NCI-H2227 (cell line): ENCODE results near the gene MACROD1.

Experiments used
- DNase-seq: peaks from one replicate; lab custom pipeline; 2025; ENCODE audit not compliant: unreplicated experiment; lab: John Stamatoyannopoulos, UW

Gene MACROD1

DNA sequence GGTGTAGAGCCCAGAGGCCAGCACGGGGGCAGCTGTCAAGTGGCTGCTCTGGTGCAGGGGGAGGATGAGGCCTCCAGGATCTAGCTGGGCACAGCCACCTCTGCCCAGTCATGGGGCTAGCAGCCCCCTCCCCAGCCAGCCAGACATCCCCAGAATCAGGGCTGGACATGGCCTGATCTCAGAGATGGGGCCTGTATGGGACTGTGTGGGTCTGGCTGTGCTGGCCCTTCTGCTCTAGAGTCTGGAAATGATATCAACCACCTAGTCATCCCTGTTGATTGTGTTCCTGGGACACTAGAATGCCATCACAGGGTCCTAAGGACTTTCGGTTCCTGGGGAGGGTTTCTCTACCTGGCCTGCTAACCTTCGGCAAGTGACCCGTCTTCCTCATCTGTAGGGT lies 127.4 kb downstream of the MACROD1 start:
- no peak for DNase-seq

DNA sequence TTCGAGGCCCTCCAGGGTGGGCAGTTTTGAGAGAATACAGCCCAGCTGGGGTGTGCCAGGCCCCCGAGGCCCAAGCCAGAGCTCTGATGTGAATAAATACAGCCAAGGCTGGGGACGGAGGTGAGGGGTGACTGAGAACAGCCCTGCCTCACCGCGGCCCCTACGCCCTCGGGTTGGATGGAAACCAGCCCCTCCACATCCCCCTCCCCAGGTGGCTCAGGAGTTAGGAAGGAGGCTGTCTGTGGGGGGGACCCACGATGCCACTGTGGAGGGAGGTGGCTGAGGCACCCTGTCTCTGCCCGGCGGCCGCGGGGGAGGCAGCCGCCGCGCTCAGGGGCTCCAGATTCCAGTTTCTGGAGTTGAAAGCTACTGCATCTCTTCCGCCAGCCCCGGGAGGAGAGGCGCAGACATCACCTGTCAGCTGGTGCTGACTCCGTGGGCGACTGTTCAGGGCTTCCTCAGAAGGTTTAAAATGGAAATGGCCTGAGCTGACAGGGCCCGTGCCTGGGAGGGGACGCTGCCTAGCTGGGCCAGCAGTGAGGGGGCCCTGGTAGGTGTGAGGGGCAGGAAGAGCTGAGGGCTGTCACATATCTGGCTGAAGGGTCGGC lies 128.8 kb downstream of the MACROD1 start:
- DNase-seq, result peak; percentile 27

DNA sequence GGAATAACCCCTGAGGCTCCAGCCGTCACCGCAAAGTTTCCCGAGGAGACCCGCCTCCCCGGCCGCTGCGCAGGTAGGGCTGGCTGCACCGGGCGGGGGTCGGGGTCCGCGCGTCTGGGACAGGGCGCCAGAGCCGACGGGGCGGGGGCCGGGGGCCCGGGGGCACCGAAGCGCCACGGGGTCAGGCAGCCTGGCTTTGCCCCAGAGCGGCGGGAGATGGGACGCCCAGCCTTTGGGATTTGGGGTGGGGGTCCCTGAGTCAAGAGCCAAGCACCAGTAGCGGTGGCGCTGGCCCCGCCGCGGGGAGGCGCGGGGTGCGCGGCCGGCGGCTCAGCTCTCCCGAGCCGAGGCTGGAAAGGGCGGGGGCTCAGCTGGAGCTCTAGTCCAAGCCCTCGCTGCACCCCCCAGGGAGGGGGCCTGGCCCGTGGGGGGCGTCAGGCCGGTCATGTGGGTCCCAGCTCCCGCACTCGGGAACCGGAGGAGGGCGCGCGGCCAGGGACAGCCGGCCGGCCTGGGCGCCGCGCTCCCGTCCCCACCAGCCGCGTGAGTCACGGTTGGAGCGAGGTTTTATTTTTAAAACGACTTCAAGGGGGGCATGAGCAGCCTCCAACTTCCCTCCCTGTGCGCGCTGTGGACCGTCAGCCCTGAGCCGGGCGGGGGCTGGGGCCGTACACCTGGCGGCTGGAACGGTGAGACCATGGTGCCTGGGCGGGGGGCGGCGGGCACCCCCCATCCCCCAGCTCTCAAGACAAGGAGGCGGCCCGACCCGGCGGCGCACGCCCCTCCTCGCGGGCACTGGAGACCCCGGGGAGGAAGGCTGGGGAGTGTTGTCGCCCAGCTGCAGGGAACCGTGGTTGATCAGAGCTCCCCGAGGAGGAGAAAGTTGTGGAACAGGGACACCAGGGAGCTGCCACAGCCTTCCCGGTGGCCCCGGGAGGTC lies 129.6 kb downstream of the MACROD1 start:
- peak; percentile 71 for DNase-seq

DNA sequence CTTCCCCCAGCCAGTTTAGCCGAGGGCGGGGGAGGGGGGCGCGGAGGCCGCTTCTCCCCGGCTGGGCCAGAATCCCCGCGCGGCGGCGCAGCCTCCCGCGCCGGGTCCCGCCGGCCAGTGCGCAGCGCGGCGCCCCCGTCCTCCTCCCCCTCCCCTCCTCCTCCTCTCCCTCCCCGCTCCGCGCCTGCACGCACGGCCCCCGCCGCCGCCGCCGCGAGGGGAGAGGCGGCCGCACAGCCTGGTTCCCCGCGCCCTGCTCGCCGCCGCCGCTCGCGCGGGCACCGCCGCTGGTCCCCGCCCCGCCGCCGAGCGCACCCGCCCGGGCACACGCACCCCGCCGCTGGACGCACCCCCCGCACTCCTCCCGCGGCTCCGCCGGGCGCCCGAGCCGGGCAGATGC lies 130.3 kb downstream of the MACROD1 start, which contains the start of gene FLRT1:
TSS of gene FLRT1 (plus strand) at position 356 of the 400 bp plus-strand sequence. CDS start 80,337 bp downstream, outside the sequence.
- DNase-seq, result peak; percentile 60

DNA sequence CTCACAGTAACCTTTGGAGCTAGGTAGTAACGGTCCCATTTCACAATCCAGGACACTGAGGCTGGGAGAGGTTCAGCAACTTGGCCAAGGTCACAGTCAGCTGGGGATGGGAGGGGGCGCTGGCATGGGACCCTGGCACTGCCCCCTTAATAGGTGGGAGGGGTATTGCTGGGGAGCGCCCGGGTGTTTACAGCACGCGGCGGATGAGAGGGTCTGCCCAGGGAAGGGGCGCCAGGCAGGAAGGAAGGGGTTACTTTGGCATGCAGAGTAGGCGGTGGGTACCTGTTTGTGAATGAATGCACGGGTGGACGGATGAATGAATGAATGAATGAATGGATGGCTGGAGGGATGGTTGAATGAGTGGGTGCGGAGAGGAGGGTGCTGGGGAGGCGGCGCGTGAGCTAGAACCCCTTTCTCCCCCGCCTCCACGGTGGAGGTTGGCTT lies 130.8 kb downstream of the MACROD1 start:
- no peak for DNase-seq

DNA sequence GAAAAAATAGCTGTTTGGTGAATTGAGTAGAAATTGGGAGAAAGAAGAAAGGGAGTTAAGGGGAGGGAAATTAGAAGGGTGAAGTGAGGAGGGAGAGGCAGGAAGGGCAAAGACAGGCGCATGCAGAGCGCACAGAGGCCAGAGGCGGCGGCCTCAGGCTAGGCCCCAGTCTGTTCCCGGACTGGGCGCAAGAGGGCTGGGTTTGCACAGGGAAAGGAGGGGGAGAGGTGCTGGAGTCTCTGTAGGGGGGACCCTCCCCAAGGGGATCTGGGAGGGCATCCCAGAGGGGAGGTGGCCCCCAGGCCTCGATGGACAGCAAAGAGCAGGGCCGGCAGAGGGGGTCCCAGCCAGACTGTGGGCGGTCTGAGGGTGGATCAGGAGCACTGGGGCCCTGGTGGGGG lies 131.5 kb downstream of the MACROD1 start:
- DNase-seq, result no peak

DNA sequence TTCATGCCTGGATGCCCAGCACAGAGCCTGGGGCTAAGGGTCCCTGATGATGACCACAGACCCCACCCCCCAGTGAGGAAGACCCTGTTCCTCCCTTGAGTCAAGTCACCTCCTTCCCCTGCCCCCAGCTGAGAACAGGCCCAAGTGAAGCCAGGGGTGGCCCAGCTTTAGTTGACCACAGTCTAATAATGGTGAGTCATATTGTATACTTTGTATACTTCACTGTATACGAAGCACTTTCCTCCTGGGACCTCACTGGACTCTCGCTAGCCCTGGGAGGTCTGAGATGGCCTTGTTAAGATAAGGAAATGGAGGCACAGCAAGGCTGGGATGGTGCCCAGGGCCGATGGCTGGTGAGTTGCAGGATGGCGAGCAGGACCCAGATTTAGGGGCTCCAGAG lies 133.9 kb downstream of the MACROD1 start:
- no peak for DNase-seq

DNA sequence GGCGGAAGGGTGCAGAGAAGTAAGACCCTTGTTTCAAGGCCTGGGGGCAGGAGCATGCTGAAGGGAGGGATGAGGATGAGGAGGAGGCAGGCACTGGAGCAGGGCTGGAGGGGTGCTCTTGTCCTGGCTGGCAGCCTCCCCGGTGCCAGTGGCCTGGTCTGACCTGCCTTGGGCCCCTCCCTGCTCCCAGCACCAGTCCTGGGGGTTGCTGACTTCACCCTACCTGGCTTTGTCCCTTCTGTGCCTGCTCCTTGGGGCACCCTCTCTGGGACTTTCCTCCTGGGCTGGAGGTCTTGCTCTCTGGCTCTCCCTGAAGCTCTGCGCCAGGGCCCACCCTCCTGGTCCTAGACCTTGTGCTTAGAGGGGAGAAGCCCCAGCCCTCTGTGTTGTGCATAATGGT lies 134.9 kb downstream of the MACROD1 start:
- DNase-seq, result no peak

DNA sequence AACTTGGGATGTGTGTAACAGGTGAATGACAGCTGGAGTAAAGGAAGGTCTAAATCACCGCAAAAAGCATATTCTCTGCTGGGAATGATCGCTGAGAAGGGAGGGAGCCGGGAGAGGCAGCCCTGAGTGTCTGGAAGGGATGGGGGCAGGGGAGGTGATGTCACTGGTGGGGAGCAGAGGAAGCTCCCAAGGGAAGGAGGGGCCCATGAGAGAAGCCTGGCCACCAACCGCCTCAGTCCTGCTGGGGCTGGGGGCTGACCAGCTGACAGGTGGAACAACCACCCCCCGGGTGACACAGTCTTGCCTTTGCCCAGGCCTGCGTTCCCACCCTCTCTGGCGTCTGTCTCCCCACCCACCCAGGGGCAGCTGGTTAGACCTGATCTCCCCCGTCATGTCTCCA lies 136.1 kb downstream of the MACROD1 start:
- peak; percentile 26 for DNase-seq

DNA sequence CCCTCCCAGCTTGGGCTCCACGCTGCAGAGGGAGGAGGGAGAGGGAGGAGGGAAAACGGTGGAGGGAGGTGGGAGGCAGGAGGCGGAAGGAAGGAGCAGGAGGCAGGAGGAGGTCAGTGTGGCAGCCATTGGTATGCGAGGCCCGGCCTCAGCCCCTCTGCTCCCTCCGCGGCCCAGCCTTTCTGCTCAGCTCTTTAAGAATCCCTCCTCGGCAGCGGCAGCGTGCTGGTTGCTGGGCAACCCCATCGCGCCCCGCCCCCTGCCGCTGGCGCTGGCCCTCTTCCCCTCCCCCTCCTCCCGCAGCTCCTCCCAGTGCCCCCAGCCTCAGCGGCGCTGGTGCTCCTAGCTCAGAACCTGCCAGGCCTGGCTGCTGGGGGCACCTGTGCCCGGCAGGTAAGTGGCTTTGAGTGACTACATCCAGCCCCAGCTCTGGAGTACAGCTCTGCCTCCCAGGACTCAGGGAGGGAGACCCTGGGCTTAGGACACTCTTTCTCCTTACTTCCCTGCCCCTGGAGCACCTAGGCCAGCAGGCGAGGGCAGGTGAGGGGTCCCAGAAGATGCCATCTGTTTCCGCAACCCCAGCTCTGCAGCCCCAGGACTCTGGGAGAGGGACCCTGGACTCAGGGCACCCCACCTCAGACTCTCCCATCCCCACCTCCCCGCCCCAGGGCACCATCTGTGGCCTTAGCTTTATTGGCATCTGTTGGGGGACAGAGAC lies 137.4 kb downstream of the MACROD1 start:
- peak; percentile 89 for DNase-seq

DNA sequence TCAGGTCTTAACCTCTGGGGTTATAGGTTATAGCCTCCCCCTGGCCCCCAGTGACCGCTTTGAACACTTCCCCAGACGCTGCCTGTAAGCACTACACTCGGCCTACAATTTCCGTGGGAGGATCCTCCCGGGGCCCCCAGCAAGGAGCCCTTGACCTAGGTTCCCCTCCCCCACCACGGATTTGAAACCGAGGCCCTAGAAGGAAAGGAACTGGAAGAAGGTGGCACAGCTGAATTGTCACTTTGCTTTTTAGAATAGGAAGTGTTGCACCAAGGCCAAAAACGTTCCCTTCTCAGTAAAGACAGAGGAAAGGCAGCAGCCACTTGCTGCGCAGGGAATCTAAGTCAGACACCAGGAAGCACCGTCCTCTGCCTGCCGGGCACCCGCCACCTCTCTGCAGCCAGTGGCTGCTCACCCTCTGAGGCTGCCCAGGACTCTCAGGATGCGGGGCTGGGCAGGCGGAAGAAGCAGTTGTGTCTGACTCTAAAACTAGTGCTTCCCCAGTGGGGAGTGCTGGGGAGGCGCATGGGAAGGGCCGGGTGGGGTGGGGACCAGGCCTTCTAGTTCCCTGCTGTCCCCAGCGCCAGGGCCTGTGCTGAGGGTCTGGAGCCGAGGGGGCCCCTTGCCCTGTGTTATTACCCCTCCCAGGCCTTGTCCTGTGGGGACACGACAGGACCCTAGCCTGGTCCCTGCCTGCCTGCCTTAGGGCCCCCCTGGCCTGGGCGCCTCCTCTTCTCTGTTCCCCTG lies 138.1 kb downstream of the MACROD1 start:
- peak; percentile 51 for DNase-seq

DNA sequence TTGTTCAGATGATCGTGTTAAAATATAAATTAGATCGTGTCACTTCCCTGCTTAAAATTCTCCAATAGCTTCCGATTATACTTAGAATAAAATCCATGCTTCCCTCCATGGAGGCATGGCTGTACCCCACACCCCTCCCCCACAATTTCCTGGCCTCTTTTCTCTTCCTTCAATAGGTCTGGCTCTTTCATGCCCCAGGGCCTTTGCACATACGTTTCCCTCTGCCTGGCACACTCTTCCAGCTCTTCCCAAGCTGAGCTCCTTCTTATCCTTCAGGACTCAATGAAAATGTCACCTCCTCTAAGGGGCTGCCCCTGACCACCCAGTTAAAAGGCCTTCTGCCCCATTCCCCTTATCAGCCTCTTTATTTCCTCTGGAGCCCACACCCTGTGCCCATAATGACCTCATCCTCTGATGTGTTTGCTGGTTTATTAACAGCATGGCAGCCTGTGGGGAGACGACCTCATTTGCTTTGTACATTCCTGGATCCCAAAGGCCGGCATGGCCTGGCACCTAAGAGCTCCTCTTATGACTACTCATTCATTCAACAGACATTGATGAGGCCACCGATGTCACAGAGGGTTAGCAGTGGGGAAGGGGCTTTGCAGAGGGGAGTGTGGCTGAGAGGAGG lies 139.2 kb downstream of the MACROD1 start:
- no peak for DNase-seq

DNA sequence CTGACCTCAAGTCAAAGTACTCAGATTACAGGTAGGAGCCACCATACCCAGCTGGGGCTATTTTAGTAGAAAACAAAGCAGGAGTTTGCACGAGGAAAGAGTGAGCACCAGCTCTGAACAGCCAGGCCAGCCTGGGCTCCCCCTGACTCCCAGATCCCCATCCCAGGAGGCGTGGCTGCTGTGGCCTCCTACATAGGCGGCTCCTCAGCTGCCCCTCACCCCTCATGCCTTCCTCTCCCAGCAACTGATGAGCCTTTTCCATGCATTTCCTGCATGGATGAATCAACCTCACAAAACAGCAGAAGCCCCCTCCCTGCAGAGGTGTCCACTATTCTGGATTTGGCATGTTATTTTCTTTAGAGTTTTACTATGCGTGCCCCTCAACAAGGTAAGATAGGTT lies 140.7 kb downstream of the MACROD1 start:
- DNase-seq, result peak; percentile 28

DNA sequence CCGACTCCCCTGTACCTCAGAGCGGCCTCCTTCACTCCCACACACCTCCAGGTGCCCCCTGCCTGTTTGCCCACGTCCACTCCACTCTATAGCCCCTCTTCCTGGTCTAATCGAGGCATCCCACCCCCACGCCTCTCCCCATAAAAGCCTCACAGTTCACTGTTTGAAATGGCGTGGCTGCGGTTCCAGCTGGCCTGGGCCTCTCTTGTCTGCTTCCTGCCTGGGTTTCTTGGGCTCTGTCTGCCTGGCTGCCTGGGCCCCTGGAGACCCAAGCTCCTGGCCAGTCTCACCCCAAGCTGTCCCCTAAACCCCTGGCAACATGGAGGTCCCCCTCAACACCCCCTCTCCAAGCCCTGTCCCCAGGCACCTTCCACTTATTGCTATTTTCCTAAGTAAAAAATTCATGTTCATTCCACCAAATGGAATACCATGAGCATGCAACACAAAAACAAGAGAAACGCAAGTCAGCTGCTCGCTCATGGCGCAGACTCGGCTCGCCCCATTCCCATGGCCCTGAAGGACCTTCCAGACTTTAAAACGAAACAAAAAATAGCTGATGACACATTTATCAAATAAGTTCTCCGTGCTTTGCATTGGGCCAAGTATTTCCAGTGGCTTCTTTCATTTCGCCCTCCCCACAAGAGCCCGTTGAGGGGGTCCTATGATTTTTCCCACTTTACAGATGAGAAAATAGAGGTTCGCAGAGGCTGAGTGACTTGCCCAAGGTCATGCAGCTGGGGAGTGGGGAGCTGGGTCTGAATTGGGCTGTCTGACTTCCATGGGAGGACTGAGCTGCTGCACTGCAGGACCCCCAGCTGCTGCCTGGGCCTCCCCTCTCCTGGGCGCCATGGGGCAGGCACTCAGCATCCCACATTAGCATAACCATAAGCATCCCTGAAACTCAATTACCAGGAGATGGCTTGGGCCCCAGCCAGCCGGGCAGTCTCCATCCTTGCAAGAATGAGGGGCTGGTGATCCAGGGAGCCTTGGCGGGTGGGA lies 141.9 kb downstream of the MACROD1 start:
- DNase-seq, result no peak

DNA sequence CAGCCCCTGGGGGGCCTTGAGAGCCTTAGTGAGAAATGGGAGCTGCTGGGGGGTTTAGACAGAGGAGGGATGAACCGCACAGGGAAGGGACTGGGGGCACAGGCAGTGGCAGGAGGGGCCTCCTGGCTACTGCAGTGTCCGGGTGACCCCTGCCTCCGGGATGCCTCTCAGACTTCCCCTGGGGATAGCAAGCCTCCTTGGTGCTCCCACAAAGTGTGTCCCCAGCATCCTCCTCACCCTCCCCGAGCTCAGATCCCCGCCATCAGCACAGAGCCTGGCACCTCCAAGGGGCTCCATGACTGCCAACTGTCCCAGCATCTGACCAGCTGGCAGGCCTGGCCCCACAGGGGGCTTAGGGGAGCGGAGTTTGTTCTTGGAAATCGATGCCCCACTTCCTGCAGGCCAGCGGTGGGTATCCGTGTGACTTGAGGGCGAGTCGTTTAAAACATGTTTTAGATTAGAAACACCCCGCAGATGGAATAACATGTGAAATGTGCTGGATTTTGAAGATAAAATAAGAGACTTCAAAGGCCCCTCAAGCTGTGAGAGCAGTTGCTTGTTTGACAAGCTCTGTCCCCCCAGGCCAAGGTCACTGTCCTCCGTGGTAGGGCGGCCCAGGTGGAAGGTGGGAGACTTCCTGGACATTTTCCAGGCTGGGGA lies 143.7 kb downstream of the MACROD1 start:
- DNase-seq, result no peak

DNA sequence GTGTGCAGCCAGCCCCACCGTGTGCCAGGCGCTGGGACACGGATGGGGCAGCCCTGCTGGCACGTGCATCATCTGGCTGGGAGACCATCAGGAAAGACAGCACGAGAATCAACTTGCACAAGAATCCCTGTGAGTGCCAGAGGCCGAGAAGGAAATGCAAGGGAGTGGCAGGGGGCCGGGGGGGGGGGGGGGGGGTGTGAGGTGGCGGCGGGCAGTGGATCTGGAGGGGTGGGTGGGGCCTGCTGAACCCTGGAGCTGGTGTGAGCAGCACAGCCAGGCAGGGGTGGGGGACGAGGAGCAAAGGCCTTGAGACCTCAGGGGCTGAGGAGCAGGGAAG lies 144.2 kb downstream of the MACROD1 start:
- DNase-seq, result peak; percentile 34

DNA sequence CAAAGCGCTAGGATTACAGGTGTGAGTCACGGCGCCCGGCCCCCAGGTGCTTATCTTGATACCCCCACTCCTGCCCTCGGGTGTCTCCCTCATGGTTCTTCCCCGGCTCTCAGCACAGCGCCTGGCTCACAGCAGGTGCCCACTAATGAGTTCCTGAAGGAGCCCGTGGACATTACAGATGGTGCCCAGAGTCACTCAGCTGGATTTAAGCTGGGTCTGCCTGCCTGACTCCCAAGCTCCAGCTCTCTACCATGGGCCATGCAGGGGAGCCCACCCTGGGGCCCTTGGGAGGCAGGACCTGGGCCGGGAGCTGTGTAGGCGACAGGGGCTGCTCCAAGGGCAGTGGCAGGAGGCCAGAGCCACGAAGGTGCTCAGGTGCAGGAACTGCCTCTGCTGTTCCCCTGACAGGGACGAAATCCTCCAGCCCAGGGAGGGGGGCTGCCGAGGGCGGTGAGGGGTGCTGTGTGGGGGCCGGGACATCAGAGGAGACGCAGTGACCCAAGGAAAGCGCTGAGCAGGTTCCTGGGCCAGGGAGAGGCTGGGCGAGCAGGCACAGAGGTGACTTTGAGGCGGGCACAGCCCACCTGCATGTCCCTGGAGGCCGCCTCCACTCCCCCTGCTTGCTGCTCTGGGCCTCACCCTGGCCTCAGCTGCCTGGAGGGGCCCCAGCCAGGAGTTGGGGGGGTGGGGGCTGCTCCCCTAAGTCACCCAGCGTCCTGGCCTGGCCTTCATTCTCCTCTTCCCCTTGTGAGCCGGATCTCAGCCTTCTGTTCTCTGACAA lies 144.7 kb downstream of the MACROD1 start:
- peak; percentile 39 for DNase-seq
